Breast epithelium (tissue), 4 donors: Measurements from ENCODE around the gene QPRT. TPM values are rescaled to one million over a fixed set of nuclear protein-coding genes. Genes with fewer than 3 reads are reported as not detected.
"Not testable (repeated sequence)": the region's sequence is repeated elsewhere in the genome, so short reads cannot be mapped to it uniquely, and the experiment has no call there.

ENCODE experiments used
- DNase-seq, 2 donors: peaks; one replicate each; pipeline ENCODE4 v3.0.0-alpha.2; 2019; ENCODE audit warnings: low spot score in 2 of 2
- H3K27ac ChIP-seq, 2 donors: fragments of 200-600 bp; sonication (generic) in 1 of 2; one replicate each; pipeline ENCODE4 v1.5.1; 2016 to 2019; ENCODE audit warnings: mild to moderate bottlenecking in 1 of 2
- H3K27me3 ChIP-seq, 2 donors: fragments of 200-600 bp; sonication (generic) in 1 of 2; one replicate each; pipeline versions ENCODE4 v1.5.1 to v1.6.0; 2017 to 2019; ENCODE audit warnings: control low read depth in 1 of 2, mild to moderate bottlenecking in 1 of 2
- H3K36me3 ChIP-seq: fragments of 200-600 bp; one replicate; pipeline ENCODE4 v1.5.1; 2019
- H3K4me1 ChIP-seq, 2 donors: fragments of 200-600 bp; sonication (generic); one replicate each; pipeline ENCODE4 v1.5.1; 2016 to 2019; ENCODE audit warnings: control low read depth in 1 of 2
- H3K4me3 ChIP-seq, 3 donors: fragments of 200-600 bp; sonication (generic); 1 replicate in 2 of 3; 2 replicates in 1 of 3; pipeline ENCODE4 v1.5.1; 2016 to 2019; ENCODE audit warnings: mild to moderate bottlenecking in 3 of 3, moderate library complexity in 2 of 3
- H3K9me3 ChIP-seq, 2 donors: fragments of 200-600 bp; sonication (generic) in 1 of 2; one replicate each; pipeline ENCODE4 v1.5.1; 2016 to 2019; ENCODE audit warnings: control low read depth in 1 of 2
- CTCF ChIP-seq, 3 donors: fragments of 450-650 bp; IDR thresholded peaks; one replicate each; pipeline ENCODE4 v1.5.1; 2016 to 2017; ENCODE audit warnings: antibody characterized with exemption in 3 of 3, mild to moderate bottlenecking in 3 of 3, moderate library complexity in 3 of 3
- POLR2A ChIP-seq: fragments of 450-650 bp; IDR thresholded peaks from one replicate; pipeline ENCODE4 v1.6.1; 2016; ENCODE audit warnings: antibody characterized with exemption, mild to moderate bottlenecking, moderate library complexity
- POLR2AphosphoS5 ChIP-seq, 3 donors: sonication (generic); formaldehyde crosslinking; IDR thresholded peaks; one replicate each; pipeline ENCODE4 v1.6.1; 2017; ENCODE audit warnings: antibody characterized with exemption in 3 of 3
- intact Hi-C: fragments of 100-400 bp; cut with DNase I; formaldehyde crosslinking; loops from one replicate; pipeline ENCODE4 v1.15.1; 2023; ENCODE audit warnings: low total_unique reads
- total RNA-seq, 3 donors: library from RNA; depleted of rRNA; stranded (reverse); fragments of >200 nt; gene quantifications; one replicate each; pipeline ENCODE4 v1.1.0, GENCODE V29; 2016

QPRT gene
- 10 to 100 TPM in 1 of 3 donors, 1 to 10 TPM in 2; 2.4 to 13.3 (median 9.5) TPM for total RNA-seq

- H3K27me3 ChIP-seq = no peaks in the 10 kb centered on the region
- no peaks in the 10 kb centered on the region for H3K4me1 ChIP-seq
- no peak for TF ChIP-seq POLR2A
- TF ChIP-seq CTCF (IDR thresholded peaks at IDR 0.05) = no peak
- TF ChIP-seq POLR2AphosphoS5 (IDR thresholded peaks at IDR 0.05) = no peak
- intact Hi-C loops = no loop called here
- H3K4me3 ChIP-seq = peak within 1 kb of the TSS in 2 of 3 donors; percentile 45 to 58
- DNase-seq = no peak
- H3K9me3 ChIP-seq = no peaks in the 10 kb centered on the region
- peak within 1 kb of the TSS in 1 of 2 donors; percentile 67 for H3K27ac ChIP-seq
- H3K36me3 ChIP-seq = no peaks in the 10 kb centered on the region
These were observed at the start of gene QPRT for GRCh38 chr16:29678691-29679267. QPRT (plus strand) TSS chr16:29679180; CDS start chr16:29679198, 18 bp downstream.

- H3K27me3 ChIP-seq, intact Hi-C loops, H3K4me3 ChIP-seq, H3K4me1 ChIP-seq, DNase-seq, H3K9me3 ChIP-seq, H3K27ac ChIP-seq, H3K36me3 ChIP-seq: not testable (repeated sequence)
These were observed 49.7 kb upstream of the QPRT start for GRCh38 chr16:29629318-29629717.

GRCh38 chr16:29631658-29632057 is 47.3 kb upstream of the QPRT start:
- H3K4me3 ChIP-seq, H3K27ac ChIP-seq, H3K27me3 ChIP-seq, H3K36me3 ChIP-seq, intact Hi-C loops, DNase-seq, H3K4me1 ChIP-seq, H3K9me3 ChIP-seq: not testable (repeated sequence)

- intact Hi-C loops, H3K4me1 ChIP-seq, H3K4me3 ChIP-seq, H3K27me3 ChIP-seq, H3K27ac ChIP-seq, H3K36me3 ChIP-seq, DNase-seq, H3K9me3 ChIP-seq: not testable (repeated sequence)
These were observed 43.1 kb upstream of the QPRT start for GRCh38 chr16:29635902-29636301.

- H3K4me3 ChIP-seq, H3K36me3 ChIP-seq, H3K27me3 ChIP-seq, H3K9me3 ChIP-seq, H3K27ac ChIP-seq, intact Hi-C loops, DNase-seq, H3K4me1 ChIP-seq: not testable (repeated sequence)
These were observed 42.6 kb upstream of the QPRT start for GRCh38 chr16:29636368-29636767.

GRCh38 chr16:29638751-29639150 is 40.2 kb upstream of the QPRT start:
- DNase-seq, H3K9me3 ChIP-seq, H3K4me3 ChIP-seq, H3K27me3 ChIP-seq, H3K27ac ChIP-seq, intact Hi-C loops, H3K36me3 ChIP-seq, H3K4me1 ChIP-seq: not testable (repeated sequence)

GRCh38 chr16:29641561-29641960 is 37.4 kb upstream of the QPRT start:
- Histone ChIP-seq H3K27ac (no peak overlapping the region), H3K36me3 (no peaks in the 10 kb centered on the region), H3K9me3 (no peaks in the 10 kb centered on the region), H3K27me3 (no peaks in the 10 kb centered on the region), H3K4me1 (no peaks in the 10 kb centered on the region), H3K4me3 (no peak overlapping the region)
- no peak for TF ChIP-seq CTCF (IDR thresholded peaks at IDR 0.05)
- no peak for TF ChIP-seq POLR2A
- no peak for TF ChIP-seq POLR2AphosphoS5 (IDR thresholded peaks at IDR 0.05)
- intact Hi-C loops = no loop called here
- no peak for DNase-seq

- Histone ChIP-seq H3K27me3 (no peaks in the 10 kb centered on the region), H3K4me1 (no peaks in the 10 kb centered on the region), H3K9me3 (no peaks in the 10 kb centered on the region), H3K27ac (no peak overlapping the region), H3K4me3 (no peak overlapping the region), H3K36me3 (no peaks in the 10 kb centered on the region)
- DNase-seq = no peak
- intact Hi-C loops = no loop called here
- TF ChIP-seq CTCF (IDR thresholded peaks at IDR 0.05) (no peak), POLR2A (no peak), POLR2AphosphoS5 (IDR thresholded peaks at IDR 0.05) (no peak)
These were observed 35.4 kb upstream of the QPRT start for GRCh38 chr16:29643596-29643995.
